HUES64 (cell line): ENCODE measurements around the gene SNED1.
"Not testable (repeated sequence)": the region's sequence is repeated elsewhere in the genome, so short reads cannot be mapped to it uniquely, and the experiment has no call there.

Experiments
- H3K27ac ChIP-seq: 2 replicates; pipeline ENCODE4 v1.7.0; 2013; ENCODE audit warnings: low read depth, low read length, inconsistent platforms
- H3K27me3 ChIP-seq: 2 replicates; pipeline ENCODE4 v1.6.1; 2013; ENCODE audit warnings: mild to moderate bottlenecking, low read length; ENCODE audit not compliant: insufficient read depth
- H3K36me3 ChIP-seq: 2 replicates; pipeline ENCODE4 v1.6.1; 2013; ENCODE audit warnings: mild to moderate bottlenecking, low read length; ENCODE audit not compliant: insufficient read depth
- H3K4me1 ChIP-seq: 2 replicates; pipeline ENCODE4 v1.6.1; 2013; ENCODE audit warnings: mild to moderate bottlenecking, low read length, moderate library complexity; ENCODE audit not compliant: insufficient read depth
- H3K4me3 ChIP-seq: 2 replicates; pipeline ENCODE4 v1.5.1; 2013; ENCODE audit warnings: mild to moderate bottlenecking, low read length, moderate library complexity
- H3K9ac ChIP-seq: 2 replicates; pipeline ENCODE4 v1.6.1; 2013; ENCODE audit warnings: mild to moderate bottlenecking, low read depth, low read length
- H3K9me3 ChIP-seq: 2 replicates; pipeline ENCODE4 v1.6.1; 2013; ENCODE audit warnings: low read depth, low read length; ENCODE audit not compliant: insufficient read depth
- WGBS: fragments of 150-250, 120-280 bp; methylation state at CpG from one replicate; pipeline ENCODE4 v1.1.7; 2013; ENCODE audit warnings: missing lambda C conversion rate; 5-methylcytosine and 5-hydroxymethylcytosine counted together

SNED1 gene

GRCh38 chr2:241084856-241085444 is 86.5 kb downstream of the SNED1 start:
- H3K27ac ChIP-seq, result no peak overlapping the region
- no peaks in the 10 kb centered on the region for H3K27me3 ChIP-seq
- H3K4me3 ChIP-seq, result no peak overlapping the region
- H3K9me3 ChIP-seq, result no peaks in the 10 kb centered on the region
- H3K4me1 ChIP-seq, result no peaks in the 10 kb centered on the region
- over 99% methylated on average over 4 of the region's 4 CpGs for WGBS
- H3K36me3 ChIP-seq, result peaks cover 37% of the 10 kb centered on the region
- H3K9ac ChIP-seq, result no peak overlapping the region

GRCh38 chr2:241087420-241088268 is 89.2 kb downstream of the SNED1 start:
- Histone ChIP-seq H3K4me1 (no peaks in the 10 kb centered on the region), H3K4me3 (no peak overlapping the region), H3K27ac (no peak overlapping the region), H3K9ac (no peak overlapping the region), H3K9me3 (no peaks in the 10 kb centered on the region), H3K27me3 (no peaks in the 10 kb centered on the region), H3K36me3 (peaks cover 57% of the 10 kb centered on the region)
- 94% methylated on average over 29 of the region's 29 CpGs for WGBS

DNA sequence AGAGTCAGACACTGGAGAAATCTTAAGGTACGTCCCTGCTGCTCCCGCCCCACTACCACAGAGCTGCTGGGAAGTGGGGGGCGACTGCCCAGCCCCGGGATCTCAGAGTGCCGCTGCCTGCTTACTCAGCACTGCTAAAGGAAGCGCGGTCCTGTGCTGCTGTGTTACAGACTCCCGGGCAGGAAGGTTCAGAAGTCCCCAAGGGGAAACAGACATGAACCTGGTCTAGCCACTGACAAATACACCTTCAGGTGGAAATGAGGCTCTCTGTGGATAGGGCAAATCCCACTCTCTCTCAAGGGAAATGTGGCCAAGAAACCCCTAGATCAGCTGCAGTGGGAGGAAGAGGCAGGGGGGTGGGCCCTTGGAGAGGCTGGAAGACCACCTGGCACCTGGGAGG is 90.0 kb downstream of the SNED1 start:
- H3K4me3 ChIP-seq, result no peak overlapping the region
- H3K27me3 ChIP-seq, result no peaks in the 10 kb centered on the region
- H3K9ac ChIP-seq, result no peak overlapping the region
- peaks cover 64% of the 10 kb centered on the region for H3K36me3 ChIP-seq
- H3K27ac ChIP-seq, result no peak overlapping the region
- no peaks in the 10 kb centered on the region for H3K4me1 ChIP-seq
- 90% methylated on average over 8 of the region's 8 CpGs for WGBS
- H3K9me3 ChIP-seq, result no peaks in the 10 kb centered on the region

DNA sequence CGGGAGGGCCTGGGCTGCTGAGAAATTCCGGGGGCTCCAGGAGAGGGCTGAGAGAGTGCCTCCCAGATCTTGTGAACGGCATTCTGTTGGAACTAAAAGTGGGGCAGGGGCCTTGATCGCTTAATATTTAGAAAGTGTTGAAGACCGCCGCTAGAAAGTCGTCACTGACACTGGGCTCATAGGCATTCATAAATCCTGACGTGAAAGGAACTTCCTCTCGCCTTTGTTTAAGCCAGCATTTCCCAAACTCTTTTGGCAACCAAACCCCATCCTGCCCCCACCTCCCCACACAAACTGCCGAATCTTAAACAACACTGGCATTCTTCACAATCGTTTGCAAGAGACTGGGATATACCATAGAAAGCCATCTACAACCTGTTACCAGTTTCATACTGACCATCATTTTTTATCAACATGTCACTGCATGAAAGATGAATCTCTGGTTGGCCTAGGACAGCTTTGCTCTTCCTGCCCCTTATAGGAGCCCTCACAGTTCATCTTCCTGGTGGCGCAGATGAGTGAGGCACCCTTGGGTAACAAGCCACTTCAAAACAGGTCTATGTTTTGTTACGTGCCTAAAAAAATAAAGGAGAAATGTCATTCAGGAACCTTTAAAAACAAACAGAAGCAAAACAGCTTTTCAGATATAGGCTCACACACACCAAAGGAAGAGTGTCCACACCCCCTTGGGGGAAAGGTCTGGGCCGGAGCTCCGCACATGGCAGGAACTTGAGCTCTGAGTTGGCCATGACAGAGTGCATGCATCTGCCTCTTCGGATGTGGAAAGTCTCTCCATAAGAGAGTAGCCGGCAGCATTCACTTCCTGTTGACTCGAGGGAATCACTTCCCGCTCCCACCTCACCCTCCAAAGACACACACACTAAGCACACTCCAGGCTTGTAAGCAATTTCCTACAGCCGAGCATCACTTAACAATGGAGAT is 90.6 kb downstream of the SNED1 start:
- H3K4me3 ChIP-seq, result no peak overlapping the region

DNA sequence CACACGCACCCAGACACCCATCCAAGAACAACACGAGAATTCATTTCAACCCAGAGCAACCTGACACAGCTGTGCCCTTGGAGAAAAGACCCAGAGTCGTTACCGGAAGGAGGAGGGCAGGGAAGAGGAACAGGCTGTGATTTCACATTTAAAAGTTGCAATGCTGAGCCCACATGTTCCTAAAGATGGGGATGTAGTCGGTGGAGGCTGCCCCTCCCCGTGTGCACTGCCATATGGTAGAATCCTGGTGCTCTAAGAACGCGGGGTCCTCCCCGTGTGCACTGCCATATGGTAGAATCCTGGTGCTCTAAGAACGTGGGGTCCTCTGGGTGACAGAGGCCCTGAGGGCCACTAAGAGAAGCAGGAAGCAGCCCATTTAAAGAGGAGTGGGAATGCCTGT is 92.8 kb downstream of the SNED1 start:
- Histone ChIP-seq H3K9ac (no peak overlapping the region), H3K4me3 (no peak overlapping the region), H3K9me3 (no peaks in the 10 kb centered on the region), H3K36me3 (peaks cover 90% of the 10 kb centered on the region), H3K27me3 (no peaks in the 10 kb centered on the region), H3K4me1 (peaks cover 12% of the 10 kb centered on the region), H3K27ac (no peak overlapping the region)
- WGBS, result 88% methylated on average over 10 of the region's 10 CpGs

More for the DNA sequence above, 90.6 kb downstream of the SNED1 start:
- Histone ChIP-seq H3K9me3 (no peaks in the 10 kb centered on the region), H3K27me3 (no peaks in the 10 kb centered on the region), H3K9ac (no peak overlapping the region), H3K27ac (no peak overlapping the region), H3K36me3 (peaks cover 71% of the 10 kb centered on the region), H3K4me1 (peaks cover 4% of the 10 kb centered on the region; the same call in 1 of the 2 replicates)
- WGBS, result 90% methylated on average over 20 of the region's 20 CpGs

DNA sequence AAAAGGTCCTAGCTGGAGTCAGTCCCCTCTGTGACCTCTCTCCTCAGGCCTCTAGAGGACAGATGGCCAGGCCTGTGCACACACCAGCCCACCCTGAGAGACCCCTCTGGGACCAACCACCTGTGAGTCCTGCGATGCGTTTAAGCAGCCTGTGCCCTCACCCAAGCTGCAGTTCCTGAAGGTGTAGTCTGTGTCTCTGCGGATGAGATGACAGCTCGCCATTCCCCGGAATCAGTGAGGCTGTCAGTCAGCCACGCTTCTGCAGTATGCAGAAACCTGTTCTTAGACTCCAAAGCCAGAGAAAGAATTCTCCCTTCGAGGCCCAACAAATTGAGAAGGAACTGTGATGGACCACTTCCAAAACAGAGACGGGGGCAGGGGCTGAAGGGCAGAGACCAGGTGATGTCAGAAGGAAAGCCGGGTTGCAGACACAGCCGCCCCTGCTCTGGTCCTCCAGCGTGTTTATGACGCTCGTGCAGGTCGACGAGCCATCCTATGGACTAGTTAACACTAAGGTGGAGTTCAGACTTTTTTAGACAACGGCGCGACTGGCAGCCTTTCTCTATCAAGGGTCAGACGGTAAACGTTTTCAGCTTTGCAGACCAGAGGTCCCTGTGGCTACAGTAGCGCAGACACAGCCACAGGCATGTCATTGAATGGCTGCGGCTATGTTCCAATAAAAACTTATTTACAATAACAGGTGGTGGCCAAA is 93.5 kb downstream of the SNED1 start:
- peaks cover 12% of the 10 kb centered on the region for H3K4me1 ChIP-seq
- H3K9ac ChIP-seq, result no peak overlapping the region
- 93% methylated on average over 22 of the region's 22 CpGs for WGBS
- H3K27me3 ChIP-seq, result no peaks in the 10 kb centered on the region
- H3K9me3 ChIP-seq, result no peaks in the 10 kb centered on the region
- H3K36me3 ChIP-seq, result peaks cover 90% of the 10 kb centered on the region
- H3K27ac ChIP-seq, result no peak overlapping the region
- H3K4me3 ChIP-seq, result no peak overlapping the region

GRCh38 chr2:241092677-241093076 is 94.3 kb downstream of the SNED1 start:
- Histone ChIP-seq H3K9me3 (no peaks in the 10 kb centered on the region), H3K27ac (no peak overlapping the region), H3K27me3 (no peaks in the 10 kb centered on the region), H3K9ac (no peak overlapping the region), H3K4me1 (peaks cover 12% of the 10 kb centered on the region), H3K4me3 (no peak overlapping the region), H3K36me3 (peaks cover 91% of the 10 kb centered on the region)
- 96% methylated on average over 8 of the region's 8 CpGs for WGBS

DNA sequence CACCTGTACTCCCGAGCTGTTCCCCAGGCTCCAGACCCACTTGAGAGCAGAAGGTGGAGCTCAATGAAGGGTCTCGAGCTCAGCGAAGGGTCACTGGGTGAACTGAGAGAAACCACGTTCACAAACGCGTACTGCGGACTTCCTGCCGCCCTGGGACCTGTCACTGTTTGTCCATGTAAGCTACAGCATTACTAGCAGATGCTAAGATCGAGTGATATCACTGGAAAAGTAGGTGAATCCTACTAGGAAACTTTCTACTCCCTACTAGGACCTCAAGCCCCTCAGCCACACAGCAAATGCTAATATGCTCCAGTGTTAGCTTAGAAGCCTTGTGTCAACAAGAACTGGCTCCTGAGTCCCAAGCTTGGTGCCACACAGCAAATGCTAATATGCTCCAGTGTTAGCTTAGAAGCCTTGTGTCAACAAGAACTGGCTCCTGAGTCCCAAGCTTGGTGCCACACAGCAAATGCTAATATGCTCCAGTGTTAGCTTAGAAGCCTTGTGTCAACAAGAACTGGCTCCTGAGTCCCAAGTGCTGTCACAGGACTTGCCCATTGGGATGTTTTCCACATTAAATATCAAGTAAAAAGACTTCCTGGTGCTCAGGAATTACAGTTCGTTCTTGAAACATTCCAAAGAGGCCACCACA is 94.8 kb downstream of the SNED1 start:
- not testable (repeated sequence) for H3K4me3 ChIP-seq, H3K27me3 ChIP-seq, H3K9me3 ChIP-seq, H3K9ac ChIP-seq
- WGBS, result 93% methylated on average over 10 of the region's 10 CpGs
- Histone ChIP-seq H3K36me3 (peaks cover 91% of the 10 kb centered on the region), H3K4me1 (peaks cover 12% of the 10 kb centered on the region), H3K27ac (peak overlapping the region; percentile 9; the same call in 1 of the 2 replicates)

GRCh38 chr2:241094172-241094571 is 95.8 kb downstream of the SNED1 start:
- WGBS, result 59% methylated on average over 7 of the region's 7 CpGs
- Histone ChIP-seq H3K4me1 (peaks cover 12% of the 10 kb centered on the region), H3K36me3 (peaks cover 88% of the 10 kb centered on the region), H3K27ac (peak overlapping the region; percentile 34; the same call in 1 of the 2 replicates), H3K9ac (no peak overlapping the region; the same call in 1 of the 2 replicates), H3K9me3 (no peaks in the 10 kb centered on the region), H3K27me3 (no peaks in the 10 kb centered on the region), H3K4me3 (no peak overlapping the region)

DNA sequence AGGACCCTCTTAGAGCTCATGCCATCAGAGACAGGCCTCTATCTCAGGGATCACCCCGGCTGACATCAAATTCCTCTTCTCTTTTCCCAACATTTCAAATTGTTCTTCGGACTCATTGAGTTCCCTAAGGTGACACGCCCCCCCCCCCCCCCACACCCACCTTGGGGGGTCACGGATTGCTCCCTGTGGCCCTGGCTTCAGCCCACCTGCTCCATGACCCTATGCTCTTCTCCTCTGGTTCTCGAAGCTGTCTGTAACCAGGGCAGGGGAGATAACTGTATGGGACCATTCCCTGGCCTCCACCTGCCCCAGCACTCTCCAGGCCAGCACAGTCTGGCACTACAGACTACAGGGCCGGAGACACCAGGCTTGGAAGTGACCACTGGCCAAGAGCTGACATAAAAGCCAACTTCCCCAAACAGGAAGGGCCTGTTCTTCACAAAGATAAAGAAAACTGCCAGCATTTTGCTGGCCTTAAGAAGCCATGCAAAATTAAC is 96.6 kb downstream of the SNED1 start:
- Histone ChIP-seq H3K4me1 (peaks cover 12% of the 10 kb centered on the region), H3K9ac (peak overlapping the region; percentile 22; the same call in 1 of the 2 replicates)

More for the DNA sequence above, 96.6 kb downstream of the SNED1 start:
- peaks cover 88% of the 10 kb centered on the region for H3K36me3 ChIP-seq
- H3K4me3 ChIP-seq, result no peak overlapping the region
- no peaks in the 10 kb centered on the region for H3K9me3 ChIP-seq
- H3K27ac ChIP-seq, result peak overlapping the region; percentile 34; the same call in 1 of the 2 replicates
- H3K27me3 ChIP-seq, result no peaks in the 10 kb centered on the region
- 91% methylated on average over 6 of the region's 6 CpGs for WGBS
